ENCODE measurements around the gene ZFPL1. TPM values are rescaled to one million over a fixed set of nuclear protein-coding genes. Genes with fewer than 3 reads are reported as not detected.
A peak's percentile ranks its signal among the peaks of the same experiment; 100 is the strongest.

The ZFPL1 gene
- total RNA-seq = 10 to 100 TPM; 24.1 to 50.7 (median 43.7) TPM

GRCh38 chr11:65083834-65084597 lies at the start of gene ZFPL1, which contains the start of gene CDCA5:
TSS of gene ZFPL1 (plus strand) at chr11:65084222. CDS start at chr11:65084699, 477 bp downstream.
TSS of gene CDCA5 (minus strand) at chr11:65084040. CDS start at chr11:65083978, 62 bp downstream.
- peak; percentile 96 to 99 for TF ChIP-seq POLR2AphosphoS5 (IDR thresholded peaks at IDR 0.05)
- peak in 1 of 3 experiments; percentile 28 for TF ChIP-seq CTCF (IDR thresholded peaks at IDR 0.05)
- TF ChIP-seq POLR2A (IDR thresholded peaks at IDR 0.05; ENCODE audit: low read depth) = no peak
- TF ChIP-seq EP300 (IDR thresholded peaks at IDR 0.05) = no peak
- under 1% methylated on average over 68 of the region's 79 CpGs for WGBS
- Histone ChIP-seq H3K27ac (replicated peaks in 1 of 4) (peak within 1 kb of the TSS; percentile 90 to 97 (median 92)), H3K4me3 (peak within 1 kb of the TSS; percentile 64 to 93 (median 83)), H3K9me3 (no peaks in the 10 kb centered on the region), H3K4me1 (peaks cover 17 to 24% (median 21%) of the 10 kb centered on the region in 4 donors), H3K27me3 (no peaks in the 10 kb centered on the region), H3K36me3 (peaks cover 22 to 41% (median 40%) of the 10 kb centered on the region in 4 donors)
- intact Hi-C loops (cut with DNase I) = loop anchor here (1.0 to 5.0 kb wide), 3 partner anchors 12 to 72 kb away; partner anchors contain the start of genes ARL2 and VPS51
- peak; percentile 99 for DNase-seq (ENCODE audit: extremely low spot score)

GRCh38 chr11:65034423-65034822 lies 49.6 kb upstream of the ZFPL1 start:
- no peaks in the 10 kb centered on the region for H3K27me3 ChIP-seq
- H3K4me1 ChIP-seq = peaks cover 3 to 19% (median 11%) of the 10 kb centered on the region in 4 donors
- intact Hi-C loops (cut with DNase I) = no loop called here
- peaks cover 59 to 92% (median 76%) of the 10 kb centered on the region in 4 donors for H3K36me3 ChIP-seq
- H3K9me3 ChIP-seq = no peaks in the 10 kb centered on the region
- no peak overlapping the region for H3K27ac ChIP-seq (replicated peaks in 1 of 4)
- no peak overlapping the region for H3K4me3 ChIP-seq
- no peak for DNase-seq (ENCODE audit: extremely low spot score)
- 92% methylated on average over 2 of the region's 2 CpGs for WGBS
- TF ChIP-seq CTCF (IDR thresholded peaks at IDR 0.05) (no peak), POLR2A (IDR thresholded peaks at IDR 0.05; ENCODE audit: low read depth) (no peak), EP300 (IDR thresholded peaks at IDR 0.05) (no peak), POLR2AphosphoS5 (IDR thresholded peaks at IDR 0.05) (no peak)

- peaks cover 59 to 95% (median 82%) of the 10 kb centered on the region in 4 donors for H3K36me3 ChIP-seq
- 79% methylated on average over 11 of the region's 11 CpGs for WGBS
- intact Hi-C loops (cut with DNase I) = no loop called here
- no peaks in the 10 kb centered on the region for H3K9me3 ChIP-seq
- H3K4me3 ChIP-seq = no peak overlapping the region
- H3K4me1 ChIP-seq = peaks cover 8 to 16% (median 14%) of the 10 kb centered on the region in 4 donors
- no peak overlapping the region for H3K27ac ChIP-seq (replicated peaks in 1 of 4)
- TF ChIP-seq CTCF (IDR thresholded peaks at IDR 0.05) = no peak
- no peak for TF ChIP-seq POLR2A (IDR thresholded peaks at IDR 0.05; ENCODE audit: low read depth)
- DNase-seq (ENCODE audit: extremely low spot score) = no peak
- no peaks in the 10 kb centered on the region for H3K27me3 ChIP-seq
These were observed 48.4 kb upstream of the ZFPL1 start for GRCh38 chr11:65035579-65035978.

- intact Hi-C loops (cut with DNase I) = no loop called here
- H3K36me3 ChIP-seq = peaks cover 54 to 81% (median 74%) of the 10 kb centered on the region in 4 donors
- TF ChIP-seq POLR2A (IDR thresholded peaks at IDR 0.05; ENCODE audit: low read depth) (no peak), CTCF (IDR thresholded peaks at IDR 0.05) (no peak), EP300 (IDR thresholded peaks at IDR 0.05) (no peak), POLR2AphosphoS5 (IDR thresholded peaks at IDR 0.05) (no peak)
- no peak for DNase-seq (ENCODE audit: extremely low spot score)
- peaks cover 12 to 23% (median 15%) of the 10 kb centered on the region in 4 donors for H3K4me1 ChIP-seq
- H3K27me3 ChIP-seq = no peaks in the 10 kb centered on the region
- no peaks in the 10 kb centered on the region for H3K9me3 ChIP-seq
- WGBS = 74% methylated on average over 6 of the region's 6 CpGs
- no peak overlapping the region for H3K4me3 ChIP-seq
- no peak overlapping the region for H3K27ac ChIP-seq (replicated peaks in 1 of 4)
These were observed 47.1 kb upstream of the ZFPL1 start for GRCh38 chr11:65036931-65037330.

All from esophagus muscularis mucosa (tissue), 4 donors.